ENCODE measurements around the gene PRDX1. TPM values are rescaled to one million over a fixed set of nuclear protein-coding genes. Genes with fewer than 3 reads are reported as not detected.

PRDX1 gene
- total and polyA plus RNA-seq, 2 of the 4 experiments (the other 2 are of a cell fraction): 612 to 883 TPM

- no peaks in the 10 kb centered on the region for H3K79me1 ChIP-seq (ENCODE audit: low read depth in 1 of 2, low read length in 2 of 2)
- H3K4me1 ChIP-seq (ENCODE audit: control insufficient read depth, insufficient read depth, low read length): no peaks in the 10 kb centered on the region
- H2BK20ac ChIP-seq (ENCODE audit: low read depth, low read length): no peak overlapping the region
- H4K5ac ChIP-seq (ENCODE audit: low read depth, low read length): no peak overlapping the region
- WGBS, 2 experiments (ENCODE audit: extremely low coverage in 2 of 2, insufficient read length in 1 of 2): 67% methylated on average over 1 of the region's 3 CpGs; no CpG with 5 or more reads in 1 of the 2 experiments
- ATAC-seq (ENCODE audit: low read depth): no peak
- dilution Hi-C loops (cut with HindIII; ENCODE audit: low sequenced_read_pairs, unreplicated experiment): no loop called here
- H2BK15ac ChIP-seq (ENCODE audit: low read depth, low read length): no peak overlapping the region
- no peak overlapping the region for H3K56ac ChIP-seq (ENCODE audit: extremely low read depth, insufficient read depth, low read length)
- H3K4me3 ChIP-seq (ENCODE audit: insufficient read depth, low read depth, low read length): no peak overlapping the region
- H4K91ac ChIP-seq (ENCODE audit: insufficient read depth, low read depth, low read length): no peak overlapping the region
- no peak overlapping the region for H3K4me2 ChIP-seq (ENCODE audit: low read depth, low read length)
- H3K18ac ChIP-seq (ENCODE audit: low read depth, low read length): no peak overlapping the region
- TF ChIP-seq POLR2A (IDR thresholded peaks at IDR 0.05; ENCODE audit: low read depth, low read length) (no peak), USF2 (IDR thresholded peaks at IDR 0.05; ENCODE audit: low read depth, low read length) (no peak), MXI1 (IDR thresholded peaks at IDR 0.05; ENCODE audit: borderline replicate concordance, low read depth, low read length) (no peak), RAD21 (IDR thresholded peaks at IDR 0.05; ENCODE audit: low read length) (no peak), CEBPB (IDR thresholded peaks at IDR 0.05; ENCODE audit: low read depth, low read length) (no peak), RFX5 (IDR thresholded peaks at IDR 0.05; ENCODE audit: low read depth, low read length) (no peak), CHD1 (IDR thresholded peaks at IDR 0.05; ENCODE audit: low read depth, low read length) (no peak)
- H2AK5ac ChIP-seq (ENCODE audit: low read depth, low read length): no peak overlapping the region
- DNase-seq: no peak
- in situ Hi-C loops (cut with MboI; ENCODE audit: low sequenced_read_pairs): loop anchor here (5.0 kb wide), 2 partner anchors 145 to 480 kb away; partner anchors contain the start of genes HECTD3 and UROD
- H3K9me3 ChIP-seq (ENCODE audit: control insufficient read depth, insufficient read depth, low read length): no peaks in the 10 kb centered on the region
- H2BK120ac ChIP-seq (ENCODE audit: low read depth, low read length): no peak overlapping the region
- no peak overlapping the region for H3K23ac ChIP-seq (ENCODE audit: low read depth, low read length)
- no TSS peak for BruUV-seq (replicated peaks)
- H3K14ac ChIP-seq (replicated peaks; ENCODE audit: low read depth, low read length): no peak overlapping the region
- ChIA-PET CTCF (interaction anchor here (0.6 to 4.5 kb wide), 7 partner anchors 13 to 478 kb away, joined by 3 to 95 read pairs (median 3); partner anchors contain the start of gene AKR1A1), POLR2A (ENCODE audit: unreplicated experiment) (interaction anchor here (1.0 kb wide), 1 partner anchor 152 kb away, joined by 3 read pairs; no protein-coding TSS in a partner anchor)
- H2AK9ac ChIP-seq (replicated peaks; ENCODE audit: low read depth, low read length, poor library complexity): no peak overlapping the region
- H3K9me1 ChIP-seq (ENCODE audit: insufficient read depth, low read length): no peaks in the 10 kb centered on the region
- intact Hi-C loops (cut with micrococcal nuclease): loop anchor here (1.0 kb wide), 2 partner anchors 132 to 474 kb away; no protein-coding TSS in a partner anchor
- H3K27me3 ChIP-seq (ENCODE audit: control insufficient read depth, insufficient read depth, low read length): no peaks in the 10 kb centered on the region
- H2BK5ac ChIP-seq (ENCODE audit: low read depth, low read length, poor library complexity, severe bottlenecking): no peak overlapping the region
- no peak overlapping the region for H3K27ac ChIP-seq (ENCODE audit: insufficient read depth, low read length)
- H4K20me1 ChIP-seq (ENCODE audit: insufficient read depth, low read length): no peaks in the 10 kb centered on the region
- H4K8ac ChIP-seq (ENCODE audit: low read depth in 2 of 2, low read length in 2 of 2): no peak overlapping the region
- H2AFZ ChIP-seq (replicated peaks; ENCODE audit: low read length, poor library complexity): no peak overlapping the region
- no peaks in the 10 kb centered on the region for H3K36me3 ChIP-seq (ENCODE audit: control insufficient read depth, insufficient read depth, low read length)
- no peak overlapping the region for H3K4ac ChIP-seq (ENCODE audit: low read depth, low read length)
- H3K9ac ChIP-seq (ENCODE audit: low read depth, low read length): no peak overlapping the region
Observed at GRCh38 chr1:45492691-45493090, 29.0 kb downstream of the PRDX1 start.

All from IMR-90 (cell line).